GM20000 (cell line): ENCODE measurements around the gene NIBAN1.

ENCODE experiments used
- DNase-seq: peaks from one replicate; pipeline ENCODE4 v3.0.0; 2012; ENCODE audit warnings: low spot score
- TF ChIP-seq, protein P1 (sequence below): IDR thresholded peaks from 2 replicates; pipeline ENCODE4 v1.5.1; 2012; ENCODE audit warnings: mild to moderate bottlenecking, control low read depth; ENCODE audit errors: extremely low read depth, missing control alignments

Gene NIBAN1

GRCh38 chr1:184950906-184951305 lies 23.4 kb downstream of the NIBAN1 start:
- TF ChIP-seq, protein P1, sequence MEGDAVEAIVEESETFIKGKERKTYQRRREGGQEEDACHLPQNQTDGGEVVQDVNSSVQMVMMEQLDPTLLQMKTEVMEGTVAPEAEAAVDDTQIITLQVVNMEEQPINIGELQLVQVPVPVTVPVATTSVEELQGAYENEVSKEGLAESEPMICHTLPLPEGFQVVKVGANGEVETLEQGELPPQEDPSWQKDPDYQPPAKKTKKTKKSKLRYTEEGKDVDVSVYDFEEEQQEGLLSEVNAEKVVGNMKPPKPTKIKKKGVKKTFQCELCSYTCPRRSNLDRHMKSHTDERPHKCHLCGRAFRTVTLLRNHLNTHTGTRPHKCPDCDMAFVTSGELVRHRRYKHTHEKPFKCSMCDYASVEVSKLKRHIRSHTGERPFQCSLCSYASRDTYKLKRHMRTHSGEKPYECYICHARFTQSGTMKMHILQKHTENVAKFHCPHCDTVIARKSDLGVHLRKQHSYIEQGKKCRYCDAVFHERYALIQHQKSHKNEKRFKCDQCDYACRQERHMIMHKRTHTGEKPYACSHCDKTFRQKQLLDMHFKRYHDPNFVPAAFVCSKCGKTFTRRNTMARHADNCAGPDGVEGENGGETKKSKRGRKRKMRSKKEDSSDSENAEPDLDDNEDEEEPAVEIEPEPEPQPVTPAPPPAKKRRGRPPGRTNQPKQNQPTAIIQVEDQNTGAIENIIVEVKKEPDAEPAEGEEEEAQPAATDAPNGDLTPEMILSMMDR, result no peak
- no peak for DNase-seq

- no peak for DNase-seq
- TF ChIP-seq, protein P1, result no peak
These were observed 24.1 kb downstream of the NIBAN1 start for GRCh38 chr1:184950227-184950626.

DNA sequence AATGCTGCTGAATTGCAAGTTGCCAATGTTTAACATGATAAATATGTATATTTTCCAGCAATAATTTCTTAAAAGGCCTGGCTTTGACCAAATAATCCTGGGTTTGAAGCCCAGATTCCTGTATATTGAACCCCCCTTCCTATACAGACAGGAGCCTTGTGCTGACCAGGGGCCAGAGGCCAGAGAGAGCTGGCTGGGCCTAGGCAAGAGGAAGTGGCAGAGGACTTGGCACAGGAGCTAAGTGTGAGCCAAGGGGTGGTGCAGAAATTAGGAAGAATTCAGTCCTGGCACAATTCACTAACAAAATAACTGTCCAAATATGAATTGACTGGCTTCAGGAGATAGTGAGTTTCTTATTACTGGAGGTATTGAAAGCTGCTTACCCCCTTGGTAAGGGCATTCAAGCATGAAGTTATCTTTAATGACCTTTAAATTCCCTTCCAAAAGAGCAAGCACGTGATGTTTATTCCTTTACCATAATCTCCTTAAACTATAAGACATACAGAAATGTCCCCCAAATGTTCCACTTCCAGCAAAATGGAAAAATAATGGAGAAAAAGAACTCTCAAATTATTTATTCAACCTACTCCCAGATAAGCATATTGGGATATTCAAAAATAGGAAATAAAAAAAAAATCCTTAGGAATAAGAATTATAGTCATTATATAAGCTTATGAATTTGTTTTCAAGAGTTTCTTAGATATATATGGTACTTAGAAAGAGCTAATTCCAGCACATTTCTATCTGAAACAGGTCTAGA lies 26.6 kb downstream of the NIBAN1 start:
- TF ChIP-seq, protein P1, result no peak
- DNase-seq, result no peak

GRCh38 chr1:184945678-184946412 lies 28.5 kb downstream of the NIBAN1 start:
- TF ChIP-seq, protein P1, result no peak
- peak; percentile 35 for DNase-seq

DNA sequence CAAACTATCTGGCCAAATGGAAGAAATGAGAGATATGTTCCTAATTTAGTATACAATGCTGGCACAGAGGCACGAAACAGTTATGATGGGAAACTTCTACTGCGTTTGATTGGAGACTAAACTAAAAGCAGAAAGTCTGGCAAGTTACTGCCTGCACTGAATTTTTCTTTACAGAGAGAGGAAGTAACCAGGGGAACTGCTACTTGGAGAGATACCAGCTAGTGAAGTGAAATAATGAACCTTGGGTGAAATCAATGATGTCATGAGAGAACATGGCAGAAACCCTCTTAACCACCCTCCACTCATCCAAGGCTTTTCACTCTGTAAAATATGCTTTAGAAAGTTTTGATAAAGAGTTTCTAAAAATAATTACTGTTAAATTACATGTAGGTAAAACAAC lies 29.3 kb downstream of the NIBAN1 start:
- TF ChIP-seq, protein P1, result no peak
- peak; percentile 27 for DNase-seq

GRCh38 chr1:184943998-184944397 lies 30.3 kb downstream of the NIBAN1 start:
- no peak for DNase-seq
- TF ChIP-seq, protein P1, result no peak

- TF ChIP-seq, protein P1, result no peak
- DNase-seq, result no peak
These were observed 32.6 kb downstream of the NIBAN1 start for GRCh38 chr1:184941735-184942134.
